ENCODE measurements around the gene IQCH. TPM values are rescaled to one million over a fixed set of nuclear protein-coding genes. Genes with fewer than 3 reads are reported as not detected.
A peak's percentile ranks its signal among the peaks of the same experiment; 100 is the strongest.

Gene IQCH
- total and polyA plus RNA-seq, 9 of the 15 experiments (the other 6 are each of a cell fraction or from before 2014, with no cell fraction given) = 1.8 to 3.9 (median 2.7) TPM

GRCh38 chr15:67382723-67383122 lies 128.1 kb downstream of the IQCH start (continued):
- TF ChIP-seq MAFG (tag; conservative IDR thresholded peaks at IDR 0.05) (no peak), SPI1 (IDR thresholded peaks at IDR 0.05; ENCODE audit: borderline replicate concordance, low read depth, low read length) (no peak), NFRKB (IDR thresholded peaks at IDR 0.05; ENCODE audit: low read depth) (no peak), FOXA3 (CRISPR knock-in tag; conservative IDR thresholded peaks at IDR 0.05 in 1 of 2, IDR thresholded peaks at IDR 0.05 in 1 of 2) (peak in 1 of 2 experiments; percentile 53; a peak in 1 of 4 replicates), ZBTB1 (CRISPR knock-in tag; IDR thresholded peaks at IDR 0.05; ENCODE audit: borderline replicate concordance, low read depth) (no peak), ZKSCAN8 (CRISPR knock-in tag; IDR thresholded peaks at IDR 0.05) (peak; percentile 87), ZNF143 (CRISPR knock-in tag; IDR thresholded peaks at IDR 0.05) (no peak), SMAD4 (CRISPR knock-in tag; conservative IDR thresholded peaks at IDR 0.05) (peak; percentile 57; the same call in 1 of the 2 replicates), ATF1 (CRISPR knock-in tag; IDR thresholded peaks at IDR 0.05) (no peak), ATF1 (tag; IDR thresholded peaks at IDR 0.05) (peak; percentile 44; the same call in 1 of the 2 replicates), RNF2 (IDR thresholded peaks at IDR 0.05) (0 out of 2 replicates have a peak, but pooled peaks have one; percentile 12)
- TF ChIP-seq, protein P1, sequence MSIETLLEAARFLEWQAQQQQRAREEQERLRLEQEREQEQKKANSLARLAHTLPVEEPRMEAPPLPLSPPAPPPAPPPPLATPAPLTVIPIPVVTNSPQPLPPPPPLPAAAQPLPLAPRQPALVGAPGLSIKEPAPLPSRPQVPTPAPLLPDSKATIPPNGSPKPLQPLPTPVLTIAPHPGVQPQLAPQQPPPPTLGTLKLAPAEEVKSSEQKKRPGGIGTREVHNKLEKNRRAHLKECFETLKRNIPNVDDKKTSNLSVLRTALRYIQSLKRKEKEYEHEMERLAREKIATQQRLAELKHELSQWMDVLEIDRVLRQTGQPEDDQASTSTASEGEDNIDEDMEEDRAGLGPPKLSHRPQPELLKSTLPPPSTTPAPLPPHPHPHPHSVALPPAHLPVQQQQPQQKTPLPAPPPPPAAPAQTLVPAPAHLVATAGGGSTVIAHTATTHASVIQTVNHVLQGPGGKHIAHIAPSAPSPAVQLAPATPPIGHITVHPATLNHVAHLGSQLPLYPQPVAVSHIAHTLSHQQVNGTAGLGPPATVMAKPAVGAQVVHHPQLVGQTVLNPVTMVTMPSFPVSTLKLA (conservative IDR thresholded peaks at IDR 0.05) = no peak
- TF ChIP-seq, protein P2, sequence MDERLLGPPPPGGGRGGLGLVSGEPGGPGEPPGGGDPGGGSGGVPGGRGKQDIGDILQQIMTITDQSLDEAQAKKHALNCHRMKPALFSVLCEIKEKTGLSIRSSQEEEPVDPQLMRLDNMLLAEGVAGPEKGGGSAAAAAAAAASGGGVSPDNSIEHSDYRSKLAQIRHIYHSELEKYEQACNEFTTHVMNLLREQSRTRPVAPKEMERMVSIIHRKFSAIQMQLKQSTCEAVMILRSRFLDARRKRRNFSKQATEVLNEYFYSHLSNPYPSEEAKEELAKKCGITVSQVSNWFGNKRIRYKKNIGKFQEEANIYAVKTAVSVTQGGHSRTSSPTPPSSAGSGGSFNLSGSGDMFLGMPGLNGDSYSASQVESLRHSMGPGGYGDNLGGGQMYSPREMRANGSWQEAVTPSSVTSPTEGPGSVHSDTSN (CRISPR knock-in tag; IDR thresholded peaks at IDR 0.05; ENCODE audit: low read depth) = no peak
- TF ChIP-seq, protein P2 (tag; conservative IDR thresholded peaks at IDR 0.05; ENCODE audit: low read depth) = peak; percentile 84

Measured in K562 (cell line).